ENCODE results near the gene FOXO3. TPM values are rescaled to one million over a fixed set of nuclear protein-coding genes. Genes with fewer than 3 reads are reported as not detected.
A peak's percentile ranks its signal among the peaks of the same experiment; 100 is the strongest.

The FOXO3 gene
- total RNA-seq, 6 experiments from 2014 or later = 21.1 to 28.9 (median 24.2) TPM

DNA sequence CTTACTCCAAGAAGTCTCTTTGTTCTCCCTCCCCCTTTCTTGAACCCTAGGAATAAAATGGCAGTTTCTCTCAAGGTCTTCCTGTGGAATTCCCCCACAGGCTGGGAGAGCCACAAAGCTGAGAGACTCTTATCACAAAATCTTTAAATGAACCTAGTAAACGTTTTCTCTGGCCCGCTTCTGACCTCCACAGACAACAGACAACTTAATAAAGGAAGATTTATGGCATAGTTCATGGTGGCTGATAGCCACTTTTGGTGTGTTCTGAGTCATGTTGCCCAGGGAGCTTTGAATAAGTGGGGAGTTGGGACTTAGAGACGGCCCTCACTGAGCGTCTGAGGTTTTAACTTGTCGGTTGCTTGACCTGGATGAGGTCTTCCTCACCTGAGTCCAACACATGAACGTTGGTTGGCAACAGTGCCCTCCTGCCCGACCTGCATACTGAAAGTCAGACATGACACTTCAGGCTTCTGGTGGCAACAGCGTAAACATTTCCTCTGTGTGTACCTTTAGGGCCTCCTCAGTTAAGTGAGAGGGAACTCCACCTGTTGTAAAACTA is 124.1 kb downstream of the FOXO3 start:
- H3K36me3 Mint-ChIP-seq (ENCODE audit: low read depth) = peaks cover 32% of the 10 kb centered on the region
- H3K4me3 Mint-ChIP-seq = peak overlapping the region; percentile 49
- H3K9me3 Mint-ChIP-seq = no peaks in the 10 kb centered on the region
- TF ChIP-seq, protein P1, sequence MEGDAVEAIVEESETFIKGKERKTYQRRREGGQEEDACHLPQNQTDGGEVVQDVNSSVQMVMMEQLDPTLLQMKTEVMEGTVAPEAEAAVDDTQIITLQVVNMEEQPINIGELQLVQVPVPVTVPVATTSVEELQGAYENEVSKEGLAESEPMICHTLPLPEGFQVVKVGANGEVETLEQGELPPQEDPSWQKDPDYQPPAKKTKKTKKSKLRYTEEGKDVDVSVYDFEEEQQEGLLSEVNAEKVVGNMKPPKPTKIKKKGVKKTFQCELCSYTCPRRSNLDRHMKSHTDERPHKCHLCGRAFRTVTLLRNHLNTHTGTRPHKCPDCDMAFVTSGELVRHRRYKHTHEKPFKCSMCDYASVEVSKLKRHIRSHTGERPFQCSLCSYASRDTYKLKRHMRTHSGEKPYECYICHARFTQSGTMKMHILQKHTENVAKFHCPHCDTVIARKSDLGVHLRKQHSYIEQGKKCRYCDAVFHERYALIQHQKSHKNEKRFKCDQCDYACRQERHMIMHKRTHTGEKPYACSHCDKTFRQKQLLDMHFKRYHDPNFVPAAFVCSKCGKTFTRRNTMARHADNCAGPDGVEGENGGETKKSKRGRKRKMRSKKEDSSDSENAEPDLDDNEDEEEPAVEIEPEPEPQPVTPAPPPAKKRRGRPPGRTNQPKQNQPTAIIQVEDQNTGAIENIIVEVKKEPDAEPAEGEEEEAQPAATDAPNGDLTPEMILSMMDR (IDR thresholded peaks at IDR 0.05) = no peak
- H3K27ac Mint-ChIP-seq = peak overlapping the region; percentile 56
- H3K27me3 Mint-ChIP-seq (ENCODE audit: insufficient read depth) = peaks cover 4% of the 10 kb centered on the region; the same call in 1 of the 2 replicates
- peak; percentile 87 for DNase-seq
- H3K4me1 Mint-ChIP-seq (ENCODE audit: low read depth) = peaks cover 83% of the 10 kb centered on the region

DNA sequence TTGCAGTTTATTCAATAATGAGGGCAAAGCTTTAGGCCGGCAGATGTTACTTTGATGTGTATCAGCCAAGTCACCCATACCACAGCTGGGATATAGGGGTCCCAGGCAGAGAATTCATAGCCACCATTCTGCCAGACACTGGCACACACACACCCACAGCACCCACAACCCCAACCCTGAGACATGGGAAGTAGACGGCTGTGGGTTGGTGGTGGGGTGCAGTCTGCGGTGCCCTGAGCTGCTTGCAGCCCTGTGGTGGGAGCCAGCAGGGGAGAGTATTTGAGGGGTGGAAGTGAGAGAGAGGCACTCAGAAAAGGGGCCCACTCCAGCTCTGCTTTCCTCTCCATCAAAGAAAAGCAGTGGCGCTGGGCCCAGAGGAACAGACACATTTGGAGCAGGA is 125.3 kb downstream of the FOXO3 start:
- peaks cover 23% of the 10 kb centered on the region for H3K36me3 Mint-ChIP-seq (ENCODE audit: low read depth)
- no peak overlapping the region for H3K27ac Mint-ChIP-seq

DNA sequence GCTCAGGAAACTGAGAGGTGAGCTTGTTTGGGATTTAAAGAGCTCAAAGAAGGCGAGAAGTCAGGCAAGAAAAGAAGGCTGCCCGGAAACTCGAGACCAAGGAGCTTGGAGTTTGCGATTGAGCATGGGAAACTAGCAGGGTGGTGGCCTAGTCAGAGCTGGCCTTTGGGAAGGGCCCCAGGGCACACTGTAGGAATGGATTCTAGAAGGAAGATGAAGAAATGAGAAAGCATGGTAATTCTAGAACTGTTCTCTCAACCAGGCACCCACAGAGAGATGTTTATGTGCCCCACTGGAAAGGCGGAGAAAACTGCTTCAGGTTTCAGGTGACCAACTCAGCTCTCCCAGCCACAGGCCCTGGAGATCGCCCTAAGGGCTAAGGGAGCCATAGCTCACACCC is 126.2 kb downstream of the FOXO3 start:
- no peak overlapping the region for H3K4me3 Mint-ChIP-seq

More for the DNA sequence above, 125.3 kb downstream of the FOXO3 start:
- no peak for DNase-seq
- no peak overlapping the region; the same call in 1 of the 2 replicates for H3K4me3 Mint-ChIP-seq
- TF ChIP-seq, protein P1 (IDR thresholded peaks at IDR 0.05) = no peak
- H3K27me3 Mint-ChIP-seq (ENCODE audit: insufficient read depth) = peaks cover 4% of the 10 kb centered on the region; the same call in 1 of the 2 replicates
- H3K4me1 Mint-ChIP-seq (ENCODE audit: low read depth) = peaks cover 85% of the 10 kb centered on the region
- no peaks in the 10 kb centered on the region for H3K9me3 Mint-ChIP-seq

DNA sequence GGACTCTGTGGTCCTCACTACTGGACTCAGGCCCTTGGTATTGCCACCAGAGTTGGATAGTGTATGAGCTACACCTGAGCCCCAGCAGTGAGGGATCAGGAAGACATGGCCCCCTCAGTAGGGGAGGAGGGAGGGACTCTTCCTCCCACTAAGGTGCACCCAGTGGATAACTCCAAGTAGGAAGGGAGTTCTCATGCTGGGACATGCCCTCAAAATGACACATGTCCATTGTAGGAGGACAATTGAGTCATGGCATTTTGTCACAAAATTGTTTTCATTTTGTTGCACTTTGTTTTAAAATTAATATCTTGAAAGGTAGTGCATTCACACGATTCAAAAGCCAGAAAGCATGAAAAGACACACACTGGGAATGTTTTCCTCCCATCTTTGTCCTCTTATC is 127.2 kb downstream of the FOXO3 start:
- H3K27ac Mint-ChIP-seq = no peak overlapping the region
- peaks cover 4% of the 10 kb centered on the region; the same call in 1 of the 2 replicates for H3K27me3 Mint-ChIP-seq (ENCODE audit: insufficient read depth)
- peaks cover 69% of the 10 kb centered on the region for H3K4me1 Mint-ChIP-seq (ENCODE audit: low read depth)
- H3K9me3 Mint-ChIP-seq = no peaks in the 10 kb centered on the region
- DNase-seq = no peak
- peaks cover 23% of the 10 kb centered on the region for H3K36me3 Mint-ChIP-seq (ENCODE audit: low read depth)
- TF ChIP-seq, protein P1 (IDR thresholded peaks at IDR 0.05) = no peak
- no peak overlapping the region for H3K4me3 Mint-ChIP-seq

More for the DNA sequence above, 126.2 kb downstream of the FOXO3 start:
- DNase-seq = no peak
- Mint-ChIP-seq H3K36me3 (ENCODE audit: low read depth) (peaks cover 23% of the 10 kb centered on the region), H3K27ac (no peak overlapping the region), H3K27me3 (ENCODE audit: insufficient read depth) (peaks cover 4% of the 10 kb centered on the region; the same call in 1 of the 2 replicates), H3K4me1 (ENCODE audit: low read depth) (peaks cover 80% of the 10 kb centered on the region), H3K9me3 (no peaks in the 10 kb centered on the region)
- TF ChIP-seq, protein P1 (IDR thresholded peaks at IDR 0.05) = no peak

DNA sequence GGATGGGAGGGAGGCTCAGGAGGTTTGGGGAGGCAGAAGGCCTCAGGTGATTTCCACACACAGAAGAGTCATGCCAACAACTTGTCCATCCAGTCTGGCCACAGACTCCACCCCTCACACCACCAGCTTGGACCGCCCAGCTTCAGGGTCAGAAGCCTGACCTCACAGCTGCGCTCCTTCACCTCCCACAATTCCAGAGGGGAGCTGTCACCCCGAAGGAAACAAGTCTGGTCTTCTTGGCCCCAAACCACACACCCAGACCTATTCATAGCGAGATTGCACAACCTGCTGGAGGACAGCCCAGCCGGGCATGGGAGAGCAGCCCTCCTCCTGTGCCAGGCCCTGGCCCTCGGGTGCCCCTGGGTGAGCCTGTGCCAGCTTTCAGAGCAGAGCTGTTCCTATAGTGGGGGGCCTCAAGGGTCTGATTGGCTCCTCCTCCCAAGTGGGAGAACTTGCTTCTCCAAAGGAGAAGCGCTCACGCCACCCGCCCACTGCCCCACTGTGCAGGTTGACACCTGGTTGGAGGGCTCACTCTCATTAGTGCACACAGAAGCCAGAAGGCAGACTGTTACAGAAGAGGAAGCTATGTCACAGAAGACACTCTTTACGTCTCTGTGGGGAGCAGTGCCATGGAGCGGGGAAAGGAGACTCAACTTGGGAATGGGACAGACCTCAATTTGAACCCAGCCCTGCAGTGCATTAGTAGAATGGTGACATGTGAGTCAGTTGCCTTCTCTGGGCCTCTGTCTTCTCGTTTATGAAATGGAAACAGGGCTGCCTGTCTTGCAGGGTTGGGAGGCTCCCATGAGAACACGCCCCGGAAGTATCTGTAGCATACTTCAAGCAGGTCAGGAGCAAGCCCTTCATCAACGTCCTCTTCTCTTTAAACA is 128.8 kb downstream of the FOXO3 start:
- H3K9me3 Mint-ChIP-seq = no peaks in the 10 kb centered on the region
- DNase-seq = peak; percentile 78
- peaks cover 4% of the 10 kb centered on the region; the same call in 1 of the 2 replicates for H3K27me3 Mint-ChIP-seq (ENCODE audit: insufficient read depth)
- H3K4me1 Mint-ChIP-seq (ENCODE audit: low read depth) = peaks cover 65% of the 10 kb centered on the region
- peak overlapping the region; percentile 34 for H3K27ac Mint-ChIP-seq
- H3K4me3 Mint-ChIP-seq = peak overlapping the region; percentile 19
- peaks cover 23% of the 10 kb centered on the region for H3K36me3 Mint-ChIP-seq (ENCODE audit: low read depth)
- TF ChIP-seq, protein P1 (IDR thresholded peaks at IDR 0.05) = no peak
